ENCODE results near the gene NOVA2. TPM values are rescaled to one million over a fixed set of nuclear protein-coding genes. Genes with fewer than 3 reads are reported as not detected.

NOVA2 gene
- total and polyA plus RNA-seq, 2 of the 8 experiments (the other 6 are each of a cell fraction or from before 2014, with no cell fraction given), result 3.2 to 24.6 TPM

DNA sequence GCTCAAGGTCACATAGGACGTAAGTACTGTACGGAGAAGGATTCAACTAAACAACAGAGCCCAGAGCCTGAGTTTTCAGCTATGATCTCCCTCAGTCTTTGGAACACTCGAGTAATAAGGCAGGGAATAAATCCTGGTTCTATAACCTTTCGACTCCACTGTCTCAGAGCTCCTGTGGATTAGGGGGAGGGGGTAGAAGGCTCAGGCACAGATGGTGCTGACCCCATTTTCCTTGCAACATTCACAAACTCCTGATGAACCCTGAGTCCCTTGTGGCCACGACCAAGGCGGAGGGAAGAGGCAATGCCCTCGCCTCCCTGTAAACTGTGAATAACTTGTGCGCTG is 21.4 kb downstream of the NOVA2 start:
- H2BK12ac ChIP-seq (ENCODE audit: low read depth, low read length), result no peak overlapping the region
- POLR2A ChIA-PET (ENCODE audit: partially characterized antibody), result interaction anchor here (0.6 to 3.5 kb wide), 12 partner anchors 8 to 160 kb away, joined by 3 to 18 read pairs (median 3); partner anchors contain the start of genes DMWD, MYPOP and NOVA2
- no peak overlapping the region for H3K23ac ChIP-seq (ENCODE audit: insufficient read length)
- no peaks in the 10 kb centered on the region for H3K79me1 ChIP-seq (ENCODE audit: low read depth, low read length)
- no peak overlapping the region for H3K9ac ChIP-seq (replicated peaks in 1 of 4; ENCODE audit: extremely low read depth in 1 of 4, low read depth in 3 of 4, low read length in 3 of 4)
- no peak overlapping the region for H2BK5ac ChIP-seq (ENCODE audit: low read depth, low read length)
- H3K18ac ChIP-seq (ENCODE audit: extremely low read depth, low read length), result no peak overlapping the region
- no peaks in the 10 kb centered on the region for H3K9me3 ChIP-seq (ENCODE audit: insufficient read depth in 2 of 2, low read depth in 1 of 2, low read length in 1 of 2)
- H3K56ac ChIP-seq (replicated peaks; ENCODE audit: insufficient read length, low read depth, low read length), result no peak overlapping the region
- H2AK5ac ChIP-seq (ENCODE audit: low read depth, low read length), result no peak overlapping the region
- H2BK15ac ChIP-seq (ENCODE audit: low read length), result no peak overlapping the region
- H4K91ac ChIP-seq (replicated peaks; ENCODE audit: insufficient read length, low read length), result no peak overlapping the region
- TF ChIP-seq SRF (IDR thresholded peaks at IDR 0.05; ENCODE audit: low read depth, low read length) (no peak), YY1 (IDR thresholded peaks at IDR 0.05; ENCODE audit: low read depth, low read length) (no peak), NANOG (IDR thresholded peaks at IDR 0.05; ENCODE audit: insufficient read depth, low read depth, low read length, poor library complexity, severe bottlenecking) (no peak), NRF1 (IDR thresholded peaks at IDR 0.05; ENCODE audit: low read depth, low read length) (no peak), PHF8 (conservative IDR thresholded peaks at IDR 0.05; ENCODE audit: low read depth, low read length) (no peak), RBBP5 (IDR thresholded peaks at IDR 0.05; ENCODE audit: borderline replicate concordance, low read depth, low read length) (no peak), TCF12 (IDR thresholded peaks at IDR 0.05; ENCODE audit: low read depth, low read length) (no peak), BRCA1 (IDR thresholded peaks at IDR 0.05; ENCODE audit: low read depth, low read length) (no peak), CBX5 (IDR thresholded peaks at IDR 0.05; ENCODE audit: low read depth, low read length) (no peak)
- no peak overlapping the region for H2AFZ ChIP-seq (ENCODE audit: low read length)
- peaks cover 0 to 2% of the 10 kb centered on the region in 2 experiments for H4K20me1 ChIP-seq (replicated peaks in 1 of 2; ENCODE audit: control insufficient read depth in 1 of 2, insufficient read depth in 2 of 2, low read length in 2 of 2)
- no peak overlapping the region for H4K5ac ChIP-seq (ENCODE audit: insufficient read length, low read depth, low read length)
- CTCF ChIA-PET (ENCODE audit: partially characterized antibody), result interaction anchor here (0.7 to 2.2 kb wide), 5 partner anchors 9 to 39 kb away, joined by 3 to 7 read pairs (median 4); no protein-coding TSS in a partner anchor
- WGBS, 2 experiments (ENCODE audit: extremely low coverage in 1 of 2, insufficient coverage in 1 of 2, insufficient read length in 1 of 2, insufficient replicate concordance in 2 of 2, low coverage in 1 of 2, low lambda C conversion rate in 2 of 2, missing lambda C conversion rate in 1 of 2), result 48% methylated on average over 8 of the region's 8 CpGs; no CpG with 5 or more reads in 1 of the 2 experiments
- H3K4ac ChIP-seq (replicated peaks; ENCODE audit: insufficient read length, low read depth, low read length), result no peak overlapping the region
- H4K8ac ChIP-seq (ENCODE audit: extremely low read depth, insufficient read depth, low read length), result no peak overlapping the region
- H3K23me2 ChIP-seq (ENCODE audit: low read depth, low read length), result peaks cover 6% of the 10 kb centered on the region
- no peaks in the 10 kb centered on the region; a peak in 1 of 8 replicates for H3K36me3 ChIP-seq (ENCODE audit: control insufficient read depth in 2 of 4, insufficient read depth in 4 of 4, low read length in 3 of 4)
- peak overlapping the region; percentile 87 to 94; a peak in 3 of 4 replicates for H3K4me2 ChIP-seq (ENCODE audit: insufficient read depth in 1 of 2, low read depth in 2 of 2, low read length in 2 of 2)
- H3K27me3 ChIP-seq (replicated peaks in 1 of 4; ENCODE audit: control insufficient read depth in 3 of 4, extremely low read depth in 1 of 4, insufficient read depth in 3 of 4, low read length in 3 of 4), result no peaks in the 10 kb centered on the region
- H3K14ac ChIP-seq (ENCODE audit: insufficient read length), result no peak overlapping the region
- no peak overlapping the region for H2BK120ac ChIP-seq (replicated peaks; ENCODE audit: low read depth, low read length)
- no peak overlapping the region for H2BK20ac ChIP-seq (ENCODE audit: low read length)
- H3K4me1 ChIP-seq (replicated peaks in 1 of 4; ENCODE audit: control insufficient read depth in 3 of 4, insufficient read depth in 4 of 4, low read length in 3 of 4), result peaks cover 0 to 3% (median 0%) of the 10 kb centered on the region in 4 experiments; a peak in 3 of 7 replicates
- DNase-seq (ENCODE audit: low read depth in 1 of 2, low spot score in 2 of 2), result no peak
- FAIRE-seq, result no peak
- no peak overlapping the region for H3K27ac ChIP-seq (ENCODE audit: low read depth, low read length)
- no peaks in the 10 kb centered on the region for H3K79me2 ChIP-seq (ENCODE audit: control insufficient read depth in 1 of 2, insufficient read depth in 2 of 2, low read length in 2 of 2)
- peak overlapping the region in 3 of 4 experiments; percentile 69 to 75 (median 73); a peak in 6 of 8 replicates for H3K4me3 ChIP-seq (ENCODE audit: extremely low read depth in 1 of 4, insufficient read depth in 2 of 4, low read depth in 3 of 4, low read length in 4 of 4)
